Left forelimb (tissue), 1 donor: Measurements from ENCODE around the gene PRRT2.

Experiments used
- DNase-seq: peaks from one replicate; pipeline ENCODE4 v3.0.0-alpha.2; 2018; ENCODE audit warnings: low spot score

Gene PRRT2

GRCh38 chr16:29835926-29836325 lies 23.9 kb downstream of the PRRT2 start:
- no peak for DNase-seq

GRCh38 chr16:29836623-29837022 lies 24.6 kb downstream of the PRRT2 start:
- DNase-seq, result no peak

DNA sequence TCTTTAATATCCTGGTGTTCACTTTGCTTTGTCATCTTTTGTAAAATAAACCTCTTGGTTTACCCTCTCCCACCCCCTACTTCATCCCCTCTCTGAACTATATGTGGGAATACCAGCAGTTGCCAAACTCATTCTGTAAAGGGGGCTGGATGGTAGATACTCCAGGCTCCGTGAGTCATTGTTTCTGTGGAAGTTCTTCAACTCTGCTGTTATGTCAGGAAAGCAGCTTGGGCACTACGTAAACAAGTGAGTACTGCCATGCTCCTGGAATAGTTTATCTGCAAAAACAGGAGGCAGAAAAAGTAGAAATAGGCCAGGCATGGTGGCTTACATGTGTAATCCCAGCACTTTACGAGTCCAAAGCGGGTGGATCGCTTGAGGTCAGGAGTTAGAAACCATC lies 25.8 kb downstream of the PRRT2 start:
- DNase-seq, result no peak

DNA sequence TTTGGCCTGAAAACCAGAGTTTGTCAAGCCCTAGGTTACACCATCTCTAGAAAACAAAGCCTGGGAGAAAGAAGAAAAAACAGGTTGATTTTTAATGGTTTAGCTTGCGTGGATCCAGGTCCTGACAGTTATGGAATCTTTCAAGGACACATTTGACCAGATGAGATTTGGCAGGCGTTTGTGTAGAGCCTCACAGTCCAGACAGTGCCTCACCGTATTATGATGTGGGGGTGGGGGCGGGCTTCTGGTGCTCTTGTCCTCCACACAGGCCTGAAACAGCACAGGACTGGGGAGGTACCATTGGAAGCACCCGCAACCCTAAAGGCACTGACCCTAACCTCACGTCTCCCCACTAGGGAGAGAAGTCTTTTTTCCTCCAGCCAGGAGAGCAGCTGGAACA lies 27.8 kb downstream of the PRRT2 start:
- DNase-seq, result no peak

- DNase-seq, result no peak
Measured at GRCh38 chr16:29840240-29840639, 28.2 kb downstream of the PRRT2 start.

- no peak for DNase-seq
Measured at GRCh38 chr16:29841631-29842030, 29.6 kb downstream of the PRRT2 start.

- DNase-seq, result no peak
Measured at GRCh38 chr16:29842732-29843346, 30.8 kb downstream of the PRRT2 start.

GRCh38 chr16:29843931-29844330 lies 31.9 kb downstream of the PRRT2 start:
- DNase-seq, result no peak

DNA sequence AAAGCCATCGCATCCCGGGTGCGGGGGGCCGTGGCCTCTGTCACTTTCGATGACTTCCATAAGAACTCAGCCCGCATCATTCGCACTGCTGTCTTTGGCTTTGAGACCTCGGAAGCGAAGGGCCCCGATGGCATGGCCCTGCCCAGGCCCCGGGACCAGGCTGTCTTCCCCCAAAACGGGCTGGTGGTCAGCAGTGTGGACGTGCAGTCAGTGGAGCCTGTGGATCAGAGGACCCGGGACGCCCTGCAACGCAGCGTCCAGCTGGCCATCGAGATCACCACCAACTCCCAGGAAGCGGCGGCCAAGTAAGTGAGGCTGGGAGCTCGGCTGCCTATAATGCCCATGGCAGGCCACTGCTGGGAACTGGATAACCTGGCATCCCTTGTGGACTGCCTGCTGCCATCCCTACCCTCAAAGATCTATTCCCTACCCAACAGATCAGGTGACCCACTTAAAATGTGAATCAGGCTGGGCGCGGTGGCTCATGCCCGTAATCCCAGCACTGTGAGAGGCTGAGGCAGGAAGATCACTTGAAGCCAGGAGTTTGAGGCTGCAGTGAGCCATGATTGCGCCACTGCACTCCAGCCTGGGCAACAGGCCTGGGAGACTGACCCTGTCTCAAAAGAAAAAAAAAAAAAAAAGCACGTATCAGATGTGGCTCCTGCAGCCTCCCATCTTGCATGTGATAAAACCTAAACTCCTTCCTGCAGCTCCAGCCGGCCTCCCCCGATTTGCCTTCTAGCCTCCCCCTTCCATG lies 32.8 kb downstream of the PRRT2 start:
- no peak for DNase-seq

DNA sequence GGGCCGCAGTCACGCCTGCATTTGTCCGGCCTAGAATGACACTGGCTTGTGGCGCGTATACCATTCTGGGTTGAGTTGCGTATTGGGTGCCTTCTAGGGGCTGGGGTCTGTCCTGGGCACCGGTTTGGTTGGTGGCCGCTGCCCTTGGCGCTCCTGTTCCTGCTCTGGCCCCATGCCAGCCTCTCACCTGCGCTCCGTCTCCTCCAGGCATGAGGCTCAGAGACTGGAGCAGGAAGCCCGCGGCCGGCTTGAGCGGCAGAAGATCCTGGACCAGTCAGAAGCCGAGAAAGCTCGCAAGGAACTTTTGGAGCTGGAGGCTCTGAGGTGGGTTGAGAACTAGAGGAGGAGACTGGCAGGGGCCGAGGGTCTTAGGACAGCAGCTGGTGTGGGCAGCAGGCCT lies 33.7 kb downstream of the PRRT2 start:
- DNase-seq, result no peak

DNA sequence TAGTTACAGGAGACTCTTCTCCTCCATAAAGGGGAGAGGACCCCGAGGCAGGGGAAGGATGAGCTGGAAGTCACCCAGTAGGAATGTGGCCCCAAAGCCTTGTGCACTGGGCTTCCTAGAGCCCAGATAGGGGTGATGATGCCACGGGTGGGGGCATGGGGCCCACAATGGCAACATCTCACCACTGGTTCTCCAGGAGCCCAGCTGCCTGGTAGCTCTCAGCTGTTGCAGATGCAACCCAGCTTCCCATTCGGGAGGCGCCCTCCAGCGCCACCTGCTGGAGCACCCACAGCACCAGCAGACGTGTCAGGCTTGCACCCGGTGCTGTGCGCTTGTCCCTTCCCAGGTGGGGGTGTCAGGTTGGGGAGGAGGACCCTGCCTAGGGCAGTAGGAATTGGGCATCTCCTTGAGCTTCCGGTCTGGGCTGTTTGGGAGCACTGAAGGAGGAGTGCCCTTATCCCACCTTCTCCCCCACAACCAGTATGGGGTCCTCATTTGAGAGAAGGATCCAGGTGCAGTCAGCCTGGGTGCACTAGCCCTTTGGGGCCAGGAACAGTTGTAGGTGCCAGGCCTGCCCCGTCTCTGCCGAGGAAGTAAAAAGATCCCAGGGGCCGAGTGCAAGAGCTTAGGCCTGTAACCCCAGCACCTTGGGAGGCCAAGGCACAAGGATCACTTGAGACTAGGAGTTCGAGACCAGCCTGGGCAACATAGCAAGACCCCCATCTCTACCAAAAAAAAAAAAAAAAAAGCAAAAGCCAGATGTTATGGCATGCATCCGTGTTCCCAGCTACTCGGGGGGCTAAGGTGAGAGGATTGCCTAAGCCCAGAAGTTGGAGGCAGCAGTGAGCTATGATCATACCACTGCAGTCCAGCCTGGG lies 36.7 kb downstream of the PRRT2 start:
- DNase-seq, result no peak

DNA sequence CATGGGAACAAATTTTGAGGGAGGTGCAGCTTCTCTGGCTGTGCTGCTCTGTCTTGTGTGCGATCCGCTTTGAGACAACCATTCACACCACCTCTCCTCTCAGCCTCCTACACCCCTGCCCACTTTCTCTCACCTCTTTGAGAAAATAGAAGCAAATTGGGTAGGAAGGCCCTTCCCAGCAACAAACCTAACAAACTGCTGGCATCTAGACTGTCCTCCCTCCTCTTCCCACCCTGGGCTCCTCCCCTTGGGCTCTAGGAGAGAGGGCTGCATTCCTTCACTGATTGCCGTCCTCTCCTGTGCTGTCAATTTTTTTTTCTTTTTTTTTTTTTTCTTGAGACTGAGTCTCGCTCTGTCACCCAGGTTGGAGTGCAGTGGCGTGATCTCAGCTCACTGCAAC lies 37.5 kb downstream of the PRRT2 start:
- DNase-seq, result no peak

GRCh38 chr16:29850998-29851397 lies 39.0 kb downstream of the PRRT2 start:
- DNase-seq, result no peak

DNA sequence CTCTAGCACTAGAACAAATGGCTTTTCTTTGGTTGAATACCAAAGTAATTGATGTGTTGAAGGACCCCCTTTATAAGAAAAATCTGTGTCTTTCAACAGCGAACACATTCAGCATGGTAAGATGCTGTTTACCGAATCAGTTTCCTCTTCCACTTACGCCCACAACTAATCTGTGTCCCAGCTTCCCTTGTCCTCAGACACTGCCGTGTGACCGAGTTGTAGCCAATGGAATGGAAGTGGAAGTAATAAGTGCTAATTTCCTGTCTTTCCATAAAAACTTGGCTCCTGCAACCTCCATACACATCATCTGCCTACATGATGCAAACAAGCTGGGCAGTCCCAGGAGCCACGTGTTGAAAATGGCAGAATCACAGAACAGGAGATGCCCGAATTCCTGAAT lies 40.7 kb downstream of the PRRT2 start:
- DNase-seq, result no peak

- DNase-seq, result no peak
Measured at GRCh38 chr16:29854520-29855100, 42.6 kb downstream of the PRRT2 start.

DNA sequence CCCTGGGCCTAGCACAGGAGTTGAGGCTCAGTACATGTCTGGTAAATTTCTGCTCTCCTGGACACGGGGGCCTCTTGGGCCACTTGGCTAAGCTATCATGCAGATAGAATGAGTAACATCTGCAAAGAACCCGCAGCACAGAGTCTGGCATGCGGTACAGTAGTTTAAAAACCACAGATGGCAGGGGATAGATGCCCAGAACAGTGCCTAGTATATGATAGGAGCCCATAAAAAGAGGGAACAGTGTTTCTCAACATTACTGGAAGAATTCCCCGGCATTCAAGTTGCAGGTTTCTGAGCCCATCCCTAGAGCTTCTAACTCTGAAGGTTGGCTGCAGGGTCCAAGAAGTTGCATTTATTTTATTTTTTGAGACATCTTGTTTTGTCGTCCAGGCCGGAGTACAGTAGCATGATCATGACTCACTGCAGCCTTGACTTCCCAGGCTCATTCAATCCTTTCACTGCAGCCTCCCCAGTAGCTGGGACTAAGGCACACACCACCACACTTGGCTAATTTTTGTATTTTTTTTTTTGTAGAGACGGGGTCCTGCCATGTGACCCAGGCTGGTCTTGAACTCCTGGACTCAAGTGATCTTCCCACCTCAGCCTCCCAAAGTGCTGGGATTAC lies 45.3 kb downstream of the PRRT2 start:
- DNase-seq, result no peak

DNA sequence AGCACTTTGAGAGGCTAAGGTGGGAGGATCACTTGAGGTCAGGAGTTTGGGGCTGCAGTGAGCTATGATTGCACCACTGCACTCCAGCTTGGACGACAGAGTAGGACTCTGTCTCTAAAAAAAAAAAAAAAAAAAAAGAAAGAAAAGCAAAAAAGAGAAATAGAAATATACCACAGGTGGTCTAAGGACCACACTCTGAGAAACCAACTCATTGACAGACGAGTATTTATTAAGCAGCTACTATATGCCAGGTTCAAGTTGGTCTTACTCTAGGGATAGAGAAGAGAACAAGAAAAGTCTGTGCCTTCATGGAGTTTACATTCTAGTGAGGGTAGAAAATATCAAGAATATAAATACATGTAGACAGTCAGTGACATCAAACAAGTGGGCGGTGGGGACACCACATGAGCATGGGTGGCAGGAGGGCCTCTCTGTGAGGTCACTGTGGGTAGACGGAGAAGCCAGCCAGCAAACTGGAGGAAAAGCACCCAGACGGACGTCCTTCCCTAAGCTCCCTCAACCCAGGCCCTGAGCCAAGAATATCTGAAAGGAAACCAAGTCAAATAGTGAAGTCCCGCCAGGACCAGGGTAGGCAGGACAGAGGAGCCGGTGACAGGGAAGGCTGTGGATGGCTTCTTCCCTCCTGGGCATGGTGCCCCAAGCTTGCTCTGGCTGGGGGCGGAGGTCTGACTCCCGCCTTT lies 46.3 kb downstream of the PRRT2 start:
- DNase-seq, result no peak

DNA sequence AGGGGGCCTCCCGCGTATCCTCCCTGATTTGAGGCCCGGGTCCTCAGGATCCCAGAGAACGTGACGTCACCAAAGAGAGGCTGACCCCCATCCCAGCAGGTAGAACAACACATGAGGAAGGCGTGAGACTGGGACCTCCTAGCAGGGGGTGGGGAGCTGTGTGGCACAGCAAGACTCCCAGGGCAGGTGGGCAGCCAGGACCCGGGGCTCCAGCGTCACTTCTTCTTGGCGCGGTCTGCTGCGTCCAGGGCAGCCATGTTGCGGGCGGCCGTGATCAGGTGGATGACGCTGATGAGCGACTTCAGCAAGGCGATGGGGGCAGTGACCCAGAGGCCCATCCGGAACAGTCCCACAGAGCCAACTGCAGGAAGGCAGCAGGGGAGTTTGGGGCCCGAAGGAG lies 47.0 kb downstream of the PRRT2 start:
- no peak for DNase-seq

DNA sequence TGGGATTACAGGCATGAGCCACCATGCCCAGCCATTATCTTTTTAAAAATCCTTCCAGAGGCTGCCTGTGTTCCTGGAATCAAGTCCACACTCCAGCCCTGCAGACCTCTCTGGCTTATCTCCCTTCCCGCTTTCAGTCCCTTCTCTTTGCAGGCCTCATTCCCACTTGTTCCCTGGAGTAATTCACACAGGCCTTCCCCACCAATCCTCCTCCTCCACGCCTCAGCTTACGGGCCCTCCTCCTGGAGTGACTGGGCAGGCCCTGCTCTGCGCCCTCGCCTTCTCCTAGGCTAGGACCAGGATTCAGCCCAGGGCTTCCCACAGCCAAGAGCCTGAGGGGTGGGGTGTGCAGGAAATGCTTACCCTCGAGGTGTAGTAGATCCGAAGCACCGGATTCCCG lies 48.2 kb downstream of the PRRT2 start:
- DNase-seq, result no peak

GRCh38 chr16:29862383-29862883 lies 50.4 kb downstream of the PRRT2 start:
- DNase-seq, result no peak
